ENCODE results near the gene NKX6-2.

The NKX6-2 gene

DNA sequence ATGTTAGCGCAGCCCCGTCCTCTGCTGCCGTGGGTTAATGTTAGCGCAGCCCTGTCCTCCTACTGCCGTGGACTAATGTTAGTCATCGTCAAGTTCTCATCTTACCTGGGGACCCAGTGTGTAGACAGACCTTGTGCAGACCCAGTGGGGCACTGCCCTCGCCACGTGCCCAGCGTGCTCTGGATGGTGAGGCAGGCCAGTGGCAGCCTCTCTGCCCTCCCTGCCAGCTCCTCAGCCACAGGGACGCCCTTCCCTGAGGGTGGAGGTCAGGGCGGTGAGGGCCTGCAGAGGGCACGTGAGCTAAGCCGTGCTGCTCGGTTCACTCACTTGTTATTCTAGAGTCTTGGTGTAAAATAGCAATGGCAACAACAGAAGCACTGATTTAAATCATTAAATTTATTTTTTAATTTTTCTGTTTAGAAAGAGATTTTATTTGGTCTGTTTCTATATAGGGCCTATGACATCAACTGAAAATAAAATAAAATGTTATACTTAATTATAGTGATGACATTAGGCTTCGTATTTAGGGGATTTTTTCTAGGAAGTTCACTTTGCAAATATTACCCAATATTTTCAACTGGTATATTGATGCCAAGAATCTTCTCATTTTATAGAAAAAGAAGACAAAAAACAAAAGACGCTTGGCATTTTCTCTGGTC lies 48.4 kb downstream of the NKX6-2 start:
- no peak for DNase-seq (ENCODE audit: low read depth)

DNA sequence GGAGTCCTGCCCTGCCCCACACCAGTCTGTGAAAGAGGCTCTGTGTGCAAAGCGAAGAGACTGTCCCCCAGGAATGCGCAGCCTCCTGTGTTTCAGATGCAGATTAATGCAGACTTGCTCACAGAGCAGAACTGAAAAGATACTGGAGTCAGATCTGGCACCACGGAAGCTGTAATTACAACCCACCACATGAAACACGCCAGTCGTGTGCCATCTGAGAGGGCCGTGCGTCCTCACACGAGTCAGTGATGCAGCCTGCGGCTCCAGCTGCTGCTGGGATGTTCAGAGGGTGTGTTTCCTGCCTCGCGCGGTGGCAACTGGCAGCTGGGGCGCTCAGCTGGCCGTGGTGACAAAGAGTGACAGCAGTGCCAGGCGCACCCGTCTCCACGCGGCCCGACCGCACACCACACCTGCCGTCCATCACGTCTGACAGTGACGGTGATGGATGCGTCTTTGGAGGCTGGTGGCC lies 50.0 kb downstream of the NKX6-2 start:
- DNase-seq (ENCODE audit: low read depth): no peak

DNA sequence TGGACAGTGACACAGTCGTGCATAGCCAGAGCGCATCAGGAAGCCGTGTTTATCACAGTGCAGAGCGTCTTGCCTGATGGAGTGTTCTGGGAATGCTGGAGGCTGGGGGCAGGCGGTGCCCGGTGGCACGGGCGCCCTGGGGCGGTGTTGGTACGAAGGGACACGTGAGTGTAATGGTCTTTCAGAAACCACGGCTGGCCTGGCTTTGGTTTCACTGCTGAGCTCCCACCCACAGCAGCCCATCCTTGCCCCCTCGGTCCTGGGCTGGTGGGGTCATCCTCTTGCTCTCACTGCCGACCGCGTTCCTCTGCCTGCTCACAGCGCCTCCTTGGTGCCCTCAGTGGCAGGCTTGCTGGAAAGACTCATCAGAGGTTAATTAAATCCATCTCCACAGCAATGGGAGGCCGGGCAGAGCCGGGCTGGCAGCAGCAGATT lies 50.6 kb downstream of the NKX6-2 start:
- no peak for DNase-seq (ENCODE audit: low read depth)

GRCh38 chr10:132733926-132734325 lies 52.0 kb downstream of the NKX6-2 start:
- DNase-seq (ENCODE audit: low read depth): no peak
